HepG2 (cell line): ENCODE measurements around the gene CDH13.

ENCODE experiments used
- HMG20A ChIP-seq: IDR thresholded peaks from 2 replicates; pipeline ENCODE4 v1.6.1; 2016; ENCODE audit warnings: borderline replicate concordance
- NBN ChIP-seq: fragments of 450-650 bp; conservative IDR thresholded peaks from 2 replicates; pipeline ENCODE4 v1.6.1; 2017
- RNF2 ChIP-seq: fragments of 450-650 bp; conservative IDR thresholded peaks from 2 replicates; pipeline ENCODE4 v1.6.1; 2016; ENCODE audit warnings: low read depth
- ZHX1 ChIP-seq: sonication (generic); formaldehyde crosslinking; IDR thresholded peaks from 2 replicates; pipeline ENCODE4 v1.8.1; 2022; ENCODE audit warnings: low read depth, mild to moderate bottlenecking, missing genetic modification reagents
- ZNF781 ChIP-seq: sonication (generic); formaldehyde crosslinking; IDR thresholded peaks from 2 replicates; pipeline ENCODE4 v1.5.1; 2020; ENCODE audit warnings: borderline replicate concordance, mild to moderate bottlenecking, missing genetic modification reagents; ENCODE audit errors: not compliant biosample characterization
- TF ChIP-seq, protein P1 (sequence below): IDR thresholded peaks from 2 replicates; pipeline ENCODE4 v1.6.1; 2016; ENCODE audit warnings: low read depth, missing genetic modification reagents, missing compliant biosample characterization

DNA sequence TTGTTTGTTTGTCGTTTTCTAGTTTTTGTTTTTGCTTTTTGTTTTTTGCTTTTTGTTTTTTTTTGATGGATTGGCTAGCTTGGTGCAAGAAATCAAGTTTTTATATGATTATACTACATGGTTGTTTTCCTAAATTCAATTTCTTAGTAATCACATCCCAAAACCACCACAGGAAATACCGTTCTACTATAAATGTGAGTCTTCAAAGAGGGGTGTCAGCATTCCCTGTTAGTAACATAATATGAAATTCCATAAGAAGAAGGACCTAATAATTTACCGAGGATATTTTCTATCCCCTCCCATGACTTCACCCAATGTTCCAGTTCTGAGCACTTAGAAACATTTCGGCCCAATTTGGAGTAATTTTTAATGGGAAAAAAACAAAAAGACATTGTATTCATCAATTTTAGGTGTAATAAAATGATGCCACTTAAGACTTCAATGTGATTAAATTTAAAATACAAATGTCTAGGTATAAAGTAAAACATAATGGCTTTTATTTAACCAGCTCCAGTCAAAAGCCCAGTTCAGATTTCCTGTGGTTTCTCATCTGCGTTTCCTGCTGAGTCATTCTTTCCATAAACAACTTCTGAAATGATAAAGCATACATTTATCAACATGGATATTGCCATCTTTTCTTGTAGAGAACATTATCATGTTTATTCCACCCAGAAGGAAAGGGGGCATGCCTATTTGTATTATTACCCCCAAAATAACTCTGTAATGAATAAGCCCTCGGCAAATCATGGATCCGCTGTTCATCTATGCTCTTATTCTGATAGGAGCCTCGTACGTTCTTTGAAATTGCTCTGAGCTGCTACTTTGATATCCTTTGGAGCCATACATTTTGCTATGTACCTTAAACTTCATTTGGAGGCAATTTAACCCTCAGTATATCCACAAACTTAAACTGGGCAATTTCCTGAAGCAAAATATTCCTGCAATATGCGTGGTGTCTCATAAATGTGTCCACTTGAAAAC, 1209.1 kb downstream of the CDH13 start:
- TF ChIP-seq HMG20A (CRISPR knock-in tag) (no peak), NBN (no peak), RNF2 (no peak), ZHX1 (no peak), ZNF781 (no peak)
- TF ChIP-seq, protein P1, sequence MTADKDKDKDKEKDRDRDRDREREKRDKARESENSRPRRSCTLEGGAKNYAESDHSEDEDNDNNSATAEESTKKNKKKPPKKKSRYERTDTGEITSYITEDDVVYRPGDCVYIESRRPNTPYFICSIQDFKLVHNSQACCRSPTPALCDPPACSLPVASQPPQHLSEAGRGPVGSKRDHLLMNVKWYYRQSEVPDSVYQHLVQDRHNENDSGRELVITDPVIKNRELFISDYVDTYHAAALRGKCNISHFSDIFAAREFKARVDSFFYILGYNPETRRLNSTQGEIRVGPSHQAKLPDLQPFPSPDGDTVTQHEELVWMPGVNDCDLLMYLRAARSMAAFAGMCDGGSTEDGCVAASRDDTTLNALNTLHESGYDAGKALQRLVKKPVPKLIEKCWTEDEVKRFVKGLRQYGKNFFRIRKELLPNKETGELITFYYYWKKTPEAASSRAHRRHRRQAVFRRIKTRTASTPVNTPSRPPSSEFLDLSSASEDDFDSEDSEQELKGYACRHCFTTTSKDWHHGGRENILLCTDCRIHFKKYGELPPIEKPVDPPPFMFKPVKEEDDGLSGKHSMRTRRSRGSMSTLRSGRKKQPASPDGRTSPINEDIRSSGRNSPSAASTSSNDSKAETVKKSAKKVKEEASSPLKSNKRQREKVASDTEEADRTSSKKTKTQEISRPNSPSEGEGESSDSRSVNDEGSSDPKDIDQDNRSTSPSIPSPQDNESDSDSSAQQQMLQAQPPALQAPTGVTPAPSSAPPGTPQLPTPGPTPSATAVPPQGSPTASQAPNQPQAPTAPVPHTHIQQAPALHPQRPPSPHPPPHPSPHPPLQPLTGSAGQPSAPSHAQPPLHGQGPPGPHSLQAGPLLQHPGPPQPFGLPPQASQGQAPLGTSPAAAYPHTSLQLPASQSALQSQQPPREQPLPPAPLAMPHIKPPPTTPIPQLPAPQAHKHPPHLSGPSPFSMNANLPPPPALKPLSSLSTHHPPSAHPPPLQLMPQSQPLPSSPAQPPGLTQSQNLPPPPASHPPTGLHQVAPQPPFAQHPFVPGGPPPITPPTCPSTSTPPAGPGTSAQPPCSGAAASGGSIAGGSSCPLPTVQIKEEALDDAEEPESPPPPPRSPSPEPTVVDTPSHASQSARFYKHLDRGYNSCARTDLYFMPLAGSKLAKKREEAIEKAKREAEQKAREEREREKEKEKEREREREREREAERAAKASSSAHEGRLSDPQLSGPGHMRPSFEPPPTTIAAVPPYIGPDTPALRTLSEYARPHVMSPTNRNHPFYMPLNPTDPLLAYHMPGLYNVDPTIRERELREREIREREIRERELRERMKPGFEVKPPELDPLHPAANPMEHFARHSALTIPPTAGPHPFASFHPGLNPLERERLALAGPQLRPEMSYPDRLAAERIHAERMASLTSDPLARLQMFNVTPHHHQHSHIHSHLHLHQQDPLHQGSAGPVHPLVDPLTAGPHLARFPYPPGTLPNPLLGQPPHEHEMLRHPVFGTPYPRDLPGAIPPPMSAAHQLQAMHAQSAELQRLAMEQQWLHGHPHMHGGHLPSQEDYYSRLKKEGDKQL (CRISPR knock-in tag) = no peak
